Pulmonary artery endothelial cell (primary cell): ENCODE data around the gene RELB. TPM values are rescaled to one million over a fixed set of nuclear protein-coding genes. Genes with fewer than 3 reads are reported as not detected.
"Not testable (repeated sequence)": the region's sequence is repeated elsewhere in the genome, so short reads cannot be mapped to it uniquely, and the experiment has no call there.

Source experiments
- DNase-seq: peaks from one replicate; pipeline ENCODE4 v3.0.0-alpha.2; 2011; ENCODE audit warnings: low read depth, low spot score
- total RNA-seq: library from RNA; depleted of rRNA; stranded (reverse); fragments of >200 nt; gene quantifications from 2 replicates; pipeline ENCODE4 v1.2.3, GENCODE V29; 2014

Gene RELB
- total RNA-seq, 1 donor from 2014 or later = 10.7 TPM

DNA sequence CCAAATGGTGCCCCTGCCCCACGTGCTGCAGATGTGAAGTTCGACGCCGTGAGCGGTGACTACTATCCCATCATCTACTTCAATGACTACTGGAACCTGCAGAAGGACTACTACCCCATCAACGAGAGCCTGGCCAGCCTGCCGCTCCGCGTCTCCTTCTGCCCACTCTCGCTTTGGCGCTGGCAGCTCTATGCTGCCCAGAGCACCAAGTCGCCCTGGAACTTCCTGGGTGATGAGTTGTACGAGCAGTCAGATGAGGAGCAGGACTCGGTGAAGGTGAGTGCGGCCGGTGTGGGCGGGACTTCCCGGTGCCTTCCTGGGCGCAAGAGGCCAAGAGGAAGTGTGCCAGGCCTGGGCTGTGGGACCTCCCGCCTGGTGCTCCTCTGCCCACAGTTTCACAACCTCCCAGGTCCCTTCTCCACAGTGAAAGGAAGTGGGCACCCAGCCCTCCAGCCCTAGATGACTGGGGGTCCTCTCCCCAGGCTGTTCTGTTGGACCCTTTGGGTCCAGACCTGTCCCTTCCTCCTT lies 14.1 kb upstream of the RELB start:
- no peak for DNase-seq

DNA sequence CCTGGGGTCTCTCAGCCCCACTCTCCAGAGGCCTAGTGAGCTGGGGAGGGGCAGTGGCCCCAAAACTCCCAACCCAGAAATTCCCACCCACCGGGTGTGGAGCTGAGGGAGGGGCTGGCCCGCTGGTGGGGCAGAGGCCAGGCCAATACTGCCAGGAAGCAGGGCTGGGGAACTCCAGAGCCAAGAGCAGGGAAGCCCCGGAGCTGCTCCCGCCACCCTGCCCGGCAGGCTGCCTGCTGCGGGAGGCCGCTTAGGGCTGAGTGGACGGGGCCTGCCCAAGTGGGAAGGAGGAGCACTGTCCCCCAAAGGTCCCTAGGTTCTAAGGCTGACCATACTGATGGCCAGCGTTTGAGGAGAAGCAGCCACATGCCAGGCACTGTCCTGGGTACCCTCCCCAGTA lies 13.0 kb upstream of the RELB start:
- no peak for DNase-seq

DNA sequence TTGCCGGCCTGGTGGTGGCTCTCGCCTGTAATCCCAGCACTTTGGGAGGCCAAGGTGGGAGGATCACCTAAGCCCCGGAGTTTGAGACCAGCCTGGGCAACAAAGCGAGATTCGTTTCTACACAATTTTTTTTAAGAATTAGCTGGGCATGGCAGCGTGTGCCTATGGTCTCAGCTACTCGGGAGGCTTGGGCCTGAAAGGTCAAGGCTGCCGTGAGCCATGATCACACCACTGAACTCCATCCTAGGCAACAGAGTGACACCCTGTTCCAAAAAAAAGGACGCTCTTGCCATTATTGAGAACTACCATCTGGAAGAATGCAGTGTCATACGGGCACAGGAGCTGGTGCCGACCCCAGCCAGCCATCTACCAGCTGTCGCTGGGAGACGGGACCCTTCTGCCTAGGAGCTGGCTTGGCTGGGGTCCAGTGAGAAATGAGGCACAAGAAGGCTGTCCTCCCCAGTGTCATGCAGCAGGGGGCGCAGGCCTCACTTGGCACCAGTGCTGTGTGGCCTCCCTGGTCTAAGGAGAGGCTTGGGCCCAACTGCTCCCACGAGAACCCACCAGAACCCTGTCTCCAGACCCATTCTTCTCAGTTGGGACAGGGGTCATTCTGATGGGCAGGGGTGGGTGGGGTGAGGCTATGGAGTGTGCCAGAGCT lies 12.2 kb upstream of the RELB start:
- DNase-seq = peak; percentile 30

DNA sequence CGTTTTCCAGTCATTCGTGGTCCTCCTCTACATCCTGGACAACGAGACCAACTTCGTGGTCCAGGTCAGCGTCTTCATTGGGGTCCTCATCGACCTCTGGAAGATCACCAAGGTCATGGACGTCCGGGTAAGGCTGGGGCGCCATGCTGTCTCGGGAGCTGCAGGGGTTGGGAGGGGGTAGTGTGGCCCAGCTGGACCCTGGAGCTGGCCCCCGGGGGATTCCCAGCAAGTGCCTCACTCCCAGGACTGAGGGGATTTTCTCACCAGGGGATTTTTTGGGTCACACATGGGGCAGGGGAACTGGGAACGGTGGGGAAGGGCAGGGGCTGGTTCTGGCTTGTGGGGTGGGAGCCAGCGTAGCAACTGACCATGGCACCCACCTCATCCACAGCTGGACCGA lies 10.8 kb upstream of the RELB start:
- DNase-seq = no peak

DNA sequence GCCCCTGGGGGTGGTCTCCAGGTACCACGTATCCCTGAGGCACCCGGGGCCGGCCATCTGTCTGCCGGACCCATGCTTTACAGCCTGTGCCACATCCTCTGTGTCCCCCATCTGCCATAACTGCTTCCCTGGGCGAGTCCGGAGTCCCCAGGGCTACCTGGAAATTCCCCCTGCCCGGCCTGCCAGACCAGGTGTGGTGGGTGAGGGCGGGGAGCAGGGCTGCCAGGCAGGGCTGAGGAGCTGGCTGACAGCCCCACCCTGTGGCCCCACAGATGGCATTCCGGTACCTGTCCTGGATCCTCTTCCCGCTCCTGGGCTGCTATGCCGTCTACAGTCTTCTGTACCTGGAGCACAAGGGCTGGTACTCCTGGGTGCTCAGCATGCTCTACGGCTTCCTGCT lies 10.3 kb upstream of the RELB start:
- DNase-seq = no peak

DNA sequence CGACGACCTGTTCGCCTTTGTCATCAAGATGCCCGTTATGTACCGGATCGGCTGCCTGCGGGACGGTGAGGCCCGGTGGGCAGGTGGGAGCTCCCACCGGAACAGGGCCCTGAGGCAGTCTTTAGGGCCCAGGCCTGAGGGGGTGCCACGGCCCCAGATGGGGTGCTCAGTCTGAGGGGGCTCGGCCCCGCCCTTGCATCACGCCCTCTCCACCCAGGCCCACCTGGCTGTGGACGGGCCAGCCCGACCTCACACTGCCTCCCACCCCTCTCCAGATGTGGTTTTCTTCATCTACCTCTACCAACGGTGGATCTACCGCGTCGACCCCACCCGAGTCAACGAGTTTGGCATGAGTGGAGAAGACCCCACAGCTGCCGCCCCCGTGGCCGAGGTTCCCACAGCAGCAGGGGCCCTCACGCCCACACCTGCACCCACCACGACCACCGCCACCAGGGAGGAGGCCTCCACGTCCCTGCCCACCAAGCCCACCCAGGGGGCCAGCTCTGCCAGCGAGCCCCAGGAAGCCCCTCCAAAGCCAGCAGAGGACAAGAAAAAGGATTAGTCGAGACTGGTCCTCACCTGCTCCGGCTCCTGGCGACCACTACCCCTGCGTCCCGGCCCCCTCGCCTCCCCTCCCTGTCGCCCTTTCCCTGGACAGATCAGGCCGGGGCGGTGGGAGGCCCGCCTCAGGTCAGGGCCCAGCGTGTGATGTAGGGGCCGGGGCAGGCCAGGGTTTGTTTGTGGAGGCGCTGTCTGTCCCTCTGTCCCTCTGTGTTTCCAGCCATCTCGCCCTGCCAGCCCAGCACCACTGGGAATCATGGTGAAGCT lies 8.7 kb upstream of the RELB start:
- no peak for DNase-seq

DNA sequence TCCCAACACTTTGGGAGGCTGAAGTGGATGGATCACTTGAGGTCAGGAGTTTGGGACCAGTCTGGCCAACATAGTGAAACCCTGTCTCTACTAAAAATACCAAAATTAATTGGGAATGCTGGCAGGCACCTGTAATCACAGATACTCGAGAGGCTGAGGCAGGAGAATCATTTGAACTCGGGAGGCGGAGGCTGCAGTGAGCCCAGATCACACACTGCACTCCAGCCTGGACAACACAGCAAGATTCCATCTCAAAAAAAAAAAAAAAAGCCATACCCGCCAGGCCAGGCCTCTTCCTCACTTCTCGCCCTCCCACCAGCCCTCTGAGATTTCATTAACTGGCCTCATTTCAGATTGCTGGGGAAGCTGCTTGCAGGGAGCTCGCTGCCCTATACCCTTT lies 7.7 kb upstream of the RELB start:
- no peak for DNase-seq

DNA sequence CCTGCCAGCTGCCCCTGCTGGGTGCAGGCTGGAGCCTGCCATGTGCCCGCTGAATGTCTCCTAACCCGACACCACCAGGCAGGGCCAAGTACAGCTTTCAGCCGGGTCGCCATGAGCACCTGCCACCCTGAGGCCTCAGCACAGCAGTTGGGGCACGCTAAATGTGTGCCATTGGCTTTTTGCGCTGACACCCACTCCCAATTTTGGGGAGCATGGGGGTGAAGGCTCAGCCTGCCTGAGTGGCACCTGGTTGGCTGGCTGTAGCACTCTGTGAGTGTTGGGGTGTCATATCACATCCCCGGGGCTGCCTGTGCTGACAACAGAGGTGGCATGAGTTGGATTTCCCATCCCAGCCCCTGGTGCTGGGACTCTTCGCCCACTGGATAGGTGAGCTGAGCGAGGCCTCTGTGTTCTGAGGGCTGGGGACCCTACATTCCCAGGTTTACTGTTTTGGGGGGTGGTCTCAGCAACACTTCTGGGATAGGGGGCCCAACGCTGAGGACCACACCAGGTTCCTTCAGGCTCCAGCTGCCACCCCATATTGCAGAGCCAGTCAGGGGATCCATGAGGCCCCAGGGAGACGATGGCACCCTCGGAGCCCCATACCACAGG lies 7.2 kb upstream of the RELB start:
- DNase-seq = no peak

DNA sequence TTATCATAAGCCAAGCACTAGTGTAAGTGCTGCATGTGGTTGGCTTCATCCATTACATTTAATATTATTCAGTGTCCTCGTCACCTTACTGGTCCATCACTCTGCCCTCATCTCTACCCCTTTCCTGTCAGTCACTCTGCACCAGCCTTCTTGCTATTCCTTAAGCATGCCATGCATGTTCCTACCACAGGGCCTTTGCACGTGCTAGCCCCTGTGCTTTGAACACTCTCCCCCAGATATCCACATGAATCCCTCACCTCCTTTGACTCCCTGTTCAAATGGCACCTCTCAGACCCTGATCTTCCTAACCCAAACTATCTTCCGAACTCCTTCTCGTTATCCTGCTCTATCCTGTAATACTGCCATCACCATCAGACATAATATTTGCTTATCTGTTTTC lies 3.2 kb upstream of the RELB start:
- no peak for DNase-seq

DNA sequence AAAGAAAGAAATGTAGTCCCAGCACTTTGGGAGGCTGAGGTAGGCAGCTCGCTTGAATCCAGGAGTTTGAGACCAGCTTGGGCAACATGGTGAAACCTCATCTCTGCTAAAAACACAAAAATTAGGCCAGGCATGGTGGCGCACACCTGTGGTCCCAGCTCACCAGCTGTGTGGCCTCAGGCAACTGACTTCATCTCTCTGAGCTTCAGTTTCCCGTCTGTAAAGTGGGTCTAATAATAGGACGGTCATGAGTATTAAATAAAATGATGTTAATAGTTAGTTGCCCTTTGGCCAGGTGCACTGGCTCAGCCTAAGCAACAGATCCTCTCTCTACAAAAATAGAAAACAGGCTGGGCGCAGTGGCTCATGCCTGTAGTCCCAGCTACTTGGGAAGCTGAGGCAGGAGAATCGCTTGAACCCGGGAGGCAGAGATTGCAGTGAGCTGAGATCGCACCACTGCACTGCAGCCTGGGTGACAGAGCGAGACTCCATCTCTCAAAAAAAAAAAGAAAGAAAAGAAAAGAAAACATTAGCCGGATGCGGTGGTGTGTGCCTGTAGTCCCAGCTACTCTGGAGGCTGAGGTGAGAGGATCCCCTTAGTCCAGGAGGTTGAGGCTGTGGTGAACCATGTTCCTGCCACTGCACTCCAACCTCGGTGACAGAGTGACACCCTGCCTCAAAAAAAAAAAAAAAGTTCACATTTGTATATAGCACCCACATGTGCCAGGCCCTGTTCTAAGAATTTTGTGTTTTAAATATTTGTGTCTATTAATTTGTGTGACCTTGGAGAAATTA lies 1.9 kb upstream of the RELB start:
- DNase-seq = not testable (repeated sequence)

DNA sequence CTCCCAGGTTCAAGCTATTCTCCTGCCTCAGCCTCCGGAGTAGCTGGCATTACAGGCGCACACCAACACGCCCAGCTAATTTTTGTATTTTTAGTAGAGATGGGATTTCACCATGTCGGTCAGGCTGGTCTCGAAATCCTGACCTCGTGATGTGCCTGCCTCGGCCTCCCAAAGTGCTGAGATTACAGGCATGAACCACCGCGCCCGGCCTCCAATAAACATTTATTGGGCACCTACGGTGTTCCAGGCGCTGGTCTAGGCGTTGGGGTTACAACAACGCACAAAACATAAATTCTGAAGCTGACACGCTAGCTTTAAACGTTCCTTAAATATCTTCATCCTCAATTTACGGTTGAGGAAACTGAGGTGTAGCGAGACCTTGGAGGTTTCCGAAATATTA lies 599 bp upstream of the RELB start:
- not testable (repeated sequence) for DNase-seq

DNA sequence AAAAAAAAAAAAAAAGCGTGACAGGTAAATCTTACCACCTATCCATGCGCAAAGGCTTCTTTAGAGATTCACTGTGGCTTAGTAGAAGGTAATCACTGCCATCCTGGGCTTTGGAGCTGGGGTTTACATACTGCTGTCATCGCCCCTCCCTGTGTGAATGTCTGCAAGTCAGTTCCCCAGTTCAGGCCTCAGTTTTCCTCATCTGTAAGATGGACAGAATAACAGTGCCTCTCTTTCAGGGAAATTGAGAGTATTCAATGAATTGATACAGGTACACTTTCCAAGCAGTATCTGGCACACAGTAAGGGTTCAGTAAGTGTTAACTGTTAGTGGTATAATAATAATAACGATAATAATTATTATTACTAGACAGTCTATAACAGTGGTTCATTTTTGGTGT lies 2.2 kb downstream of the RELB start:
- no peak for DNase-seq

DNA sequence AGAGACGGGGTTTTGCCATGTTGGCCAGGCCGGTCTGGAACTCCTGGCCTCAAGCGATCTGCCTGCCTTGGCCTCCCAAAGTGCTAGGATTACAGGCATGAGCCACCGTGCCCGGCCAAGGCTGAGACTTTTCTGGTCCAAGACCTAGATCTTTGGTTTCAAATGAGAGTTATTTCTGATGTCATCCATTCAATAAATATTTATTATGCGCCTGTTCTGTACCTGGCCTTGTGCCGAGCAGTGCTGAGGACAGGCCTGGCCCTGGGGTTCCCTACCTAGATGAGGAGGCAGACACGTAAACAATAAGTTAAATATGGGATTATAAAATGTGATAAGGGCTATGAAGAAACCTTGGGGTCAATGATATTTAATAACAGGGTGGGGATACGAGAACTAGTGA lies 4.5 kb downstream of the RELB start:
- DNase-seq = no peak

DNA sequence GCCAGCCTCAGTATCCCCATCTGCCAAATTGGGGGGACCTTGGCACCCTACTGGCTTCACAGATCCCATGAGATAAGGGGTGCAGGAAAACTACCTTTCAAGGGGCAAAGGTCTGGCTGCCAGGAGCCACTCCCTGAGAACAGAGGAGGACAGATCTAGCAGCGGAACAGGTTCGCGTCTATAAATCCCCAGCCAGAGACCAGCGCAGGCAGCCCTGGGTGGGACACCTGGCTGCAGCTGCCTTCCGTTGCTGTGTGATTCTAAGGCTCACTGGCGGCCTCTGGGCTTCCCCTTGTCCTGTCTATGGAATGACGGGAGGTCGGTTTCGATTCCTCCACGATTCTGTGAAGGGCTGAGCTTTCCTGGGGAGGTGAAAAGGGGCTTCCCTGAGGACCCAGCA lies 7.3 kb downstream of the RELB start:
- no peak for DNase-seq

DNA sequence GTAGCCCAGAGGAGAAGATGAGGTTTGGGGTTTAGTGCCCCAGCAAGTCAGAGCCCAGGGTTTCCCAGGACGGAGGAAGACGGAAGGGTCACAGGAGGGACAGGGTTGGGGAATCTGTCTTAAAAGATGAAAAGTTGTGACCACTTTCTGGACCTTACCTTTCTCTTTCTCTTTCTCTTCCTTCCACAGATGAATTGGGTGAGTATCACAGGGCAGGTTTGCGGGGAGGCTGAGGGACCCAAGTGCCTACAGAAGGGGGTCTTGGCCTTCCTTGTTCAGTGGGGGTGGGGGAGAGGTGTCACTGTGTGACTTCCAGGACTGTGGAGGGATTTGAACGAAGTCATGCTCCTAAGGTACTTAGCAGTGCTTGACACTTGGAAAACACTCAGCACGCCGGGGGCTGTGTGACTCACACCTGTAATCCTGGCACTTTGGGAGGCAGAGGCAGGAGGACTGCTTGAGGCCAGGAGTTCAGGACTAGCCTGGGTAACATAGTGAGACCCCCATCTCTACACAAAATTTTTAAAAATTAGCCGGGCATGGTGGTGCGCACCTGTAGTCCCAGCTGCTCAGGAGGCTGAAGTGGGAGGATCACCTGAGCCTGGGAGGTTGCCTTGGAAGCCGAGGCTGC lies 8.5 kb downstream of the RELB start:
- DNase-seq = no peak

DNA sequence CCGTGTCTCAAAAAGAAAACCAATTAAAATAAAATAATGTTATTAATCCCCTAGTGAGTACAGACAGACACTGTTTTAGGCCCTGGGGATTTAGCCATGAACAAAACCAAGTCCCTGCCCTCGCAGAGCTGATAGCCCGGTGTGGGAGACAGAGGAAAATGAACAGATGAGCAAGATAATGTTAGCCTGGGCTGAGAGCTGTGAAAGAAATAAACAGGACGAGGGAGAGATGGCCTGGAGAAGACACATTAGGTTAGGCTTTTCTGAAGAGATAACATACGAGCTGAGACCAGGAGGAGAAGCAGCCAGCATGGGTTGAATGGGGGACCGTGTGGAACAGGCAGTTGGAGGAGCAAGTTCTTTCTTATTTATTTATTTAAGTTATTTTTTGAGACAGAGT lies 9.0 kb downstream of the RELB start:
- DNase-seq = no peak

DNA sequence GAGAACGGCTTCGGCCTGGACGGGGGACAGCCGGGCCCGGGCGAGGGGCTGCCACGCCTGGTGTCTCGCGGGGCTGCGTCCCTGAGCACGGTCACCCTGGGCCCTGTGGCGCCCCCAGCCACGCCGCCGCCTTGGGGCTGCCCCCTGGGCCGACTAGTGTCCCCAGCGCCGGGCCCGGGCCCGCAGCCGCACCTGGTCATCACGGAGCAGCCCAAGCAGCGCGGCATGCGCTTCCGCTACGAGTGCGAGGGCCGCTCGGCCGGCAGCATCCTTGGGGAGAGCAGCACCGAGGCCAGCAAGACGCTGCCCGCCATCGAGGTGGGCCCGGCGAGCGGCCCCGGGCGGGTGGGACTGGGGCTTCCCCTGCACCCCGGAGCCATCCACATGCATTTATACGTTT lies 10.7 kb downstream of the RELB start:
- DNase-seq = no peak

DNA sequence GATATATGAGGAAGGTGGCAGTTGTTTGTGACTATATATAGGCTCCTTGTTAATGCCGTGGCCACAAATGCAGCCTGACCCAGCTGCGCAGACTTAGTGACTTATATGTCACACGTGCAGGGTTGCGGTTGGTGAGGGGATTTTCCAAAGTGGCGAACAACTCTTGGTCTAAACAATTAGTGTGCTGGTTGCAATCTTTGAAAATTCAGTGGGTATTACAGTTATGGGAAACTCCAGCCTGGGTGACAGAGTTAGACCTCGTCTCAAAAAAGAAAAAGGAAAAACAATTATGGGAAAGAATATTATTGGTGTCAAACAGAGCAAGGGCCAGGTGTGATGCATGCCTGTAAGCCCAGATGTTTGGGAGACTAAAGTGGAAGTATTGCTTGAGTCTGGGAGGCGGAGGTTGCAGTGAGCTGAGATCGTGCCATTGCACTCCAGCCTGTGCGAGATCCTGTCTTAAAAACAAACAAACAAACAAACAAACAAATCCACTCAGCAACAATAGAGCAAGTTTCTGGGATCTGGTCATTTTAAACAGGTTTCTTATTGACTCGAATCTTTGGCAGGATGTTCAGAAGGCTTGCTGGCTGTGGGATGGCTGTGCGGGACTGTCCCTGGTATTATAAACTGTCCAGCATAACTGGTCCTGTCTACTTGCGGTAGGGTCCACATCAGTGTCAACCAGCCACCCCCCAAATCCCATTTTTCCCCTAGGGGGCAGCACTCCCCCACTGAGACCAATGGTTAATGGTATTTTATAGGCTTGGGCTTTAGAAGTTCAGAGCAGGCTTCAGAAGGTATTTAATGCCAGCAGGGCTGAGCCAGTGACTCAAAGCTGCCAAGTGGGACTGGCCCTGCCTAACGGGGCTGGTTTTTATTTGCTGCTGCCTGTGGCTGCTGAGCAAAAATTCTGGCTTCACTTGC lies 15.4 kb downstream of the RELB start:
- no peak for DNase-seq

DNA sequence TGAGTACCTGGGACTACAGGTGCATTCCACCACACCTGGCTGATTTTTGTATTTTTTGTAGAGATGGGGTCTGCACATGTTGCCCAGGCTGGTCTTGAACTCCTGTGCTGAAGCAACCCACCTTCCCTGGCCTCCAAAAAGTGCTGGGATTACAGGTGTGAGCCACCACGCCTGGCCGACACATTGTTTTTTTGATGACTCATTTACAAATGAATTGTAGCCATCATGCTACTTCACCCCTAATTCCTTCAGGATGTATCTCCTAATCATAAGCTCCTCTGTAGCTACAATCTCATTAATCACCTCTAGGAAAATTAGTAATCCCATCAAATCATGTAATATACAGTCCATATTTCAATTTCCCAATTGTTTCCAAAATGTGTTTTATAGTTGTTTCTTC lies 17.9 kb downstream of the RELB start:
- no peak for DNase-seq

DNA sequence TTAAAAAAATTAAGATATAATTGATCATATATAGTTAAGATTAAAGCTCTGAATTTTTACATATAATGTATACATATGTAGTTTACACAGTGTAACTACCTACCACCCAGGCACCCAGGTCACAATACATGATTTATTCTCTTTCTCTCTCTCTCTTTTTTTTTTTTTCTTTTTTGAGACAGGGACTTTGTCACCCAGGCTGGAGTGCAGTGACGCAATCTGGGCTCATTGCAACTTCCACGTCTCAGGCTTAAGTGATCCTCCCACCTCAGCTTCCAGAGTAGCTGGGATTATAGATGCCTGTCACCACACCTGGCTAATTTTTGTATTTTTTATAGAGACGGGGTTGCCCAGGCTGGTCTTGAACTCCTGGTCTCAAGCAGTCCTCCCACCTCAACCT lies 18.8 kb downstream of the RELB start:
- DNase-seq = no peak
